ENCODE results near the gene HLA-DRB5. TPM values are rescaled to one million over a fixed set of nuclear protein-coding genes. Genes with fewer than 3 reads are reported as not detected.

Gene HLA-DRB5
- total RNA-seq, 1 experiment from 2014 or later = 4.2 TPM

- Histone ChIP-seq H4K91ac (ENCODE audit: insufficient read length, low read depth, low read length) (no peak overlapping the region), H4K8ac (replicated peaks; ENCODE audit: insufficient read length, low read depth, low read length) (no peak overlapping the region), H3K9ac (ENCODE audit: extremely low read depth, insufficient read length, low read length) (no peak overlapping the region), H3T11ph (ENCODE audit: low read length) (no peak overlapping the region), H2AK5ac (ENCODE audit: insufficient read length, low read length) (no peak overlapping the region), H3K79me2 (ENCODE audit: insufficient read depth, low read length) (no peaks in the 10 kb centered on the region), H3K23me2 (ENCODE audit: insufficient read length, low read depth, low read length, poor library complexity, severe bottlenecking) (no peaks in the 10 kb centered on the region), H3K79me1 (ENCODE audit: insufficient read depth, low read depth, low read length, poor library complexity, severe bottlenecking) (no peaks in the 10 kb centered on the region), H3K23ac (ENCODE audit: insufficient read length, low read depth, low read length) (no peak overlapping the region), H2AFZ (ENCODE audit: low read length) (no peak overlapping the region), H2BK15ac (ENCODE audit: low read depth, low read length) (no peak overlapping the region), H4K20me1 (ENCODE audit: control insufficient read depth, insufficient read depth, insufficient read length) (no peaks in the 10 kb centered on the region), H3K18ac (ENCODE audit: insufficient read length, low read depth, low read length) (no peak overlapping the region), H3K56ac (ENCODE audit: insufficient read length, low read depth, low read length) (no peak overlapping the region), H2BK5ac (ENCODE audit: insufficient read length, low read length) (no peak overlapping the region), H2BK12ac (ENCODE audit: insufficient read length, low read depth, low read length) (no peak overlapping the region), H2BK20ac (ENCODE audit: low read depth, low read length, poor library complexity, severe bottlenecking) (no peak overlapping the region), H3K4me2 (ENCODE audit: insufficient read depth, insufficient read length, low read length) (no peak overlapping the region), H3K27me3 (ENCODE audit: insufficient read depth, low read length) (no peaks in the 10 kb centered on the region), H3K4ac (ENCODE audit: low read depth, low read length) (no peak overlapping the region), H4K5ac (ENCODE audit: insufficient read length, low read depth, low read length) (no peak overlapping the region), H3K14ac (ENCODE audit: insufficient read depth, low read length) (no peak overlapping the region), H3K9me3 (ENCODE audit: control insufficient read depth, low read depth, low read length) (no peaks in the 10 kb centered on the region), H3K27ac (ENCODE audit: insufficient read length, low read depth, low read length) (no peak overlapping the region), H2BK120ac (ENCODE audit: low read depth, low read length, poor library complexity, severe bottlenecking) (no peak overlapping the region), H3K4me1 (ENCODE audit: insufficient read depth, low read length) (no peaks in the 10 kb centered on the region)
- Mint-ChIP-seq H3K27ac (peak overlapping the region in 1 of 3 experiments; percentile 71; a peak in 1 of 7 replicates), H3K4me1 (peaks cover 4 to 5% of the 10 kb centered on the region in 2 experiments; a peak in 2 of 4 replicates), H3K36me3 (ENCODE audit: insufficient read depth in 1 of 3, low read depth in 3 of 3) (no peaks in the 10 kb centered on the region), H3K4me3 (no peak overlapping the region), H3K27me3 (ENCODE audit: low read depth) (peaks cover 5% of the 10 kb centered on the region), H3K9me3 (no peaks in the 10 kb centered on the region; a peak in 1 of 5 replicates)
- TF ChIP-seq CTCF (conservative IDR thresholded peaks at IDR 0.05) = no peak
- no CpG with 5 or more reads among the region's 9 CpGs for WGBS (ENCODE audit: extremely low coverage, insufficient read length, low lambda C conversion rate)
- DNase-seq = no peak
These were observed 24.3 kb upstream of the HLA-DRB5 start for GRCh38 chr6:32554116-32554965.

Data from H9 (cell line).